Stimulated activated CD8-positive, alpha-beta memory T cell treated with anti-CD3 and anti-CD28 coated beads, Interleukin-12 subunit alpha, Interleukin-12 subunit beta, amount 100 ng/mL, for 1 hour (primary cell): Measurements from ENCODE around the gene CHAT.

ENCODE experiments used
- DNase-seq: peaks from one replicate; pipeline ENCODE4 v3.0.0-alpha.2; 2020; ENCODE audit warnings: low read depth

Gene CHAT

GRCh38 chr10:49688920-49689319 is 75.1 kb downstream of the CHAT start:
- no peak for DNase-seq

- no peak for DNase-seq
Observed at GRCh38 chr10:49689882-49690510, 76.2 kb downstream of the CHAT start.

GRCh38 chr10:49690698-49691356 is 77.0 kb downstream of the CHAT start:
- DNase-seq: no peak

- DNase-seq: no peak
Observed at GRCh38 chr10:49691588-49691987, 77.8 kb downstream of the CHAT start.

GRCh38 chr10:49694466-49694865 is 80.6 kb downstream of the CHAT start:
- DNase-seq: no peak

GRCh38 chr10:49696311-49696710 is 82.5 kb downstream of the CHAT start:
- DNase-seq: no peak

- no peak for DNase-seq
Observed at GRCh38 chr10:49698679-49699078, 84.8 kb downstream of the CHAT start.

GRCh38 chr10:49700211-49700610 is 86.4 kb downstream of the CHAT start:
- no peak for DNase-seq

GRCh38 chr10:49700997-49701396 is 87.2 kb downstream of the CHAT start:
- DNase-seq: no peak

- DNase-seq: no peak
Observed at GRCh38 chr10:49707585-49707984, 93.7 kb downstream of the CHAT start.

- no peak for DNase-seq
Observed at GRCh38 chr10:49709934-49710333, 96.1 kb downstream of the CHAT start.

GRCh38 chr10:49710966-49711365 is 97.1 kb downstream of the CHAT start:
- DNase-seq: no peak

- DNase-seq: no peak
Observed at GRCh38 chr10:49711481-49711880, 97.6 kb downstream of the CHAT start.

- no peak for DNase-seq
Observed at GRCh38 chr10:49713266-49713665, 99.4 kb downstream of the CHAT start.
